Femur (tissue), 1 donor: Measurements from ENCODE around the gene MED7.

Source experiments
- DNase-seq: peaks from one replicate; pipeline ENCODE4 v3.0.0-alpha.2; 2017

MED7 gene

DNA sequence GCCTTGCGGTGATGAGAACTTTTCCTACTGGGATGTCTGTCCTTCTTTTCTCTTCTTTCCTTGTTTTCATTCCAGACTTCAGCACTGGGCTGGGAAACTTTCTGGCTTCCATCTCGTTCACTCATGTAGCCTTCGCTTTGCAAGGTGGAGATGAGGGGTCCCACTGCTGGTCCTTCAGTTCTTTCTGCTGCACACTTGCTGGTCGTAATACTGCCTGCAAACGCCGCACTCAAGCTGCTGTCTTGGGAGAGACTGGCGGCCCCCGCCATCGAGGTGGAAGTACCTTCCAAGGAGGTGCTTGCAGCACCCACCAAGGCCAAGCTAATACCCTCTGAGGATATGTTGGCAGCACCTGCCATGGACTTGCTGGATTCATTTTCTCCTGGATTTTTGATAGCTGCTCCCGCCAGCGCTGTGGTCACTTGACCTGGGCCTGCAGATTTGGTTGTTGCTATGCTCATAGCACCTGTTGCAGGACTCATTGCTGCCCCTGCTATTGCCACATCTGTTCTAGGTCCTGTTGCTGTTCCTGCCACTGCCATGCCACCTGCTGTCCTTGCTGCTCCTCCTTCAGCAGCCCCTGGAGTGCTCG is 20.4 kb upstream of the MED7 start:
- DNase-seq, result no peak

DNA sequence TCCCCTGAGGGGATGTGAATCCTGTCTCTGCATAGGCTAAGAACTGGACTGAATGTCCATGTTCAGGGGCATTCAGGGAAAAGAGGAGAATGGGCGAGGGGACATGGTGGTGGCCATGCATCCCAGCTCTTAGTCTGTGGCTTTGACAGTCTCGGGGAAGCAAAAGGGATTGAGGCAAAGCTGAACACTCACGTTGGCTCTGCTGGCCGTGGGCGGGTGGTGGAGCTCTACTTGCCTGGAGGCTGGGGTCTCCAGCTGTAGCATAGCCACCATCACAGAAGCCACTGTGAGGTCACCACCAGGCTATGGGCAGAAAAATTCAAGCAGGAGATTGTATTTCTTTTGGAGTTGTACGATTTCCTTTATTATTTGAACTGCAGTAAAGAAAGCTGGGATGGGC is 19.3 kb upstream of the MED7 start:
- no peak for DNase-seq

DNA sequence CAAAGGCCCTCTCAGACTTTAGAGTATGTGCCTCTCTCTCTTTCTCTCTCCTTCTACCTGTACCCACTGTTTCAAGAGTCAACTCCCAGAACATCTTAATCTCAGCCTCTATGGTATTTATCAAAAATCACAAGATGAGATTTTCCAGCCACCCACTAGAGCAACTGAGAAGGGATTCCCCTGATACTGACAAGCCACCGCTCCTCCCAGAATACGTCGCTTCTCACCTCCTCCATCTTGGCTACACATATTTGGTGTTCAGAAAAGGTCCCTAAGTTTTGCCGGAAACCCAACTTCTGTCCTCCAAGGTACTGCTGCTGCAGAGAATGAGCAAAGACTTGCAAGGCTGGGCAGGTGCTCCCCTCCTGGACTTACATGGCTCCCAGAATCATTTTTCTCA is 17.3 kb upstream of the MED7 start:
- DNase-seq, result no peak

DNA sequence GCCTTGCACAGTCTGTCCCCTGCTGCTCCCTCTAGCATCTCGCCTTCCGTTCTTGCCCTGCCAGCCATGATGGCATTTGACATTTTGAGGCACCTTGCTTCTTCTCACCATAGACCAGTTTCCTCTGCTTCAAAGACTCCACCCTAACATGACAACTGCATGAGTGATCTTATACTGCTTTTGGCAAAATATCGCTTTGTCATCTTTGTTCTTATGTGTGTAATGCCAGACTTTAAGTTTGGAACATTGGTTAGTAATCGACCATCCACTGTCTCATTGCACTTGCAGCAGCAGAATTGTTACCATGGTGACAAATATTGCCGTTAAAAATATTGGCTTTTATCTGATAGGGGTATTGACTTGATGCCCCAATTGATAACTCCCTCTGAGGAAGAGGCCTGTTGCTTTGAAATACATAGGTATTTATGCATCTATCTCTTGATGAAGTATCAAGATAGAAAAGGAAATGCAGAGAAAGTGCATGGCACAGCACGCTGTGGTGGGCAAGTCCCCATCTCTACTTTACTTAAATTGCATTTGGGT is 16.6 kb upstream of the MED7 start:
- no peak for DNase-seq

- DNase-seq, result no peak
Observed at GRCh38 chr5:157157293-157157891, 14.7 kb upstream of the MED7 start.

DNA sequence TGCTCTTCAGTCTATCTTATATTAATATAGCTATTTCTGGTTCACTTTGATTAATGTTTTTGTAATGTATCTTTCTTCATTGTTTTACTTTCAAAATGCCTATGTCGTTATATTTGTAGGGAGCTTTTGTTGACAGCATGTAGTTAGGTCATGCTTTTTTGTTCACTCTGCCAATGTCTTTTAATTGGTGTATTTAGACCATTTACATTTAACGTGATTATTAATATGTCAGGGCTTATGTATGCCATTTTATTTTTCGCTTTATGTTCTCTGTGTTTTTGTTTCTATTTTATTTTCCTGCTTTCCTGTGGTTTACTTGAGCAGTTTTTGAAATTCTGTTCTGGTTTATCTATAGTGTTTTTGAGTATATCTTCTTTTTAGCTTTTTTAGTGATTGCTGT is 12.6 kb upstream of the MED7 start:
- no peak for DNase-seq

GRCh38 chr5:157150995-157151394 is 8.3 kb upstream of the MED7 start:
- no peak for DNase-seq

GRCh38 chr5:157148734-157149615 is 6.3 kb upstream of the MED7 start:
- peak; percentile 75 for DNase-seq

GRCh38 chr5:157143127-157143971 is 684 bp upstream of the MED7 start:
- DNase-seq, result peak; percentile 70

DNA sequence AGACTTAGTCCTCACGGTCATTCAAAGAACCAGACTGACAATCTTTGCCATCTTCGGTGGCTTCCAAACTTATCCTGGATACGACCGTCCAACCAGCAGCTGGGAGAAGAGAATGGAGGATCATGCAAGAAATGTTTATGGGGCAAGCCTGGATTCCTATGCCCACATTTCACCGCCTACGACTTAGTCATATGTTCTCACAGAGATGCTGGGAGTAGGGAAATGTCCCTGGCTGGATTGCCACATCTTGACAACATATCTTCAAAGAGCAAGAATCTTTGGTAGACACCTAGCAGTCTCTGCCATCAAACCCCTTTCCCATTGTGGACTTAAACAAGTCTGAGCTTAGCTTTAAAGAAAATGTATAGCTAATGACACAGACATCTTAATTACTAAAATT is 5.0 kb downstream of the MED7 start:
- no peak for DNase-seq

- DNase-seq, result no peak
Observed at GRCh38 chr5:157132281-157132612, 10.4 kb downstream of the MED7 start.

DNA sequence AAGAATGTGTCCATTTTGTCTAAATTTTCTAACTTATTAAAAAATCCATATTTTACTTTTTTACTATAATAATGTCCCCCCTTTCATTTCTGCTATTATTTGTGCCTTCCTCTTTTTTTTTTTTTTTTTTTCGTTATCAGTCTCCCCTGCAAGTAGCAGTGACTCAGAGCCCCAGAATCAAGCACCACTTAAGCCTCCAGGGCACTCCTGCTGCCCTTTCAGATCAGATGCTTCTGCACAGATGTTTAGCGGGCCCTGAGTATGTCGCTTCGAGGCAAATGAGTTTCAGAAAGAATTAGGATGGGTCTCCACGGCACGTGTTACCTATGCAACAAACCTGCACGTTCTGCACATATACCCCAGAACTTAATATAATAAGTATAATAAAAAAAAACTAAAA is 11.7 kb downstream of the MED7 start:
- no peak for DNase-seq

DNA sequence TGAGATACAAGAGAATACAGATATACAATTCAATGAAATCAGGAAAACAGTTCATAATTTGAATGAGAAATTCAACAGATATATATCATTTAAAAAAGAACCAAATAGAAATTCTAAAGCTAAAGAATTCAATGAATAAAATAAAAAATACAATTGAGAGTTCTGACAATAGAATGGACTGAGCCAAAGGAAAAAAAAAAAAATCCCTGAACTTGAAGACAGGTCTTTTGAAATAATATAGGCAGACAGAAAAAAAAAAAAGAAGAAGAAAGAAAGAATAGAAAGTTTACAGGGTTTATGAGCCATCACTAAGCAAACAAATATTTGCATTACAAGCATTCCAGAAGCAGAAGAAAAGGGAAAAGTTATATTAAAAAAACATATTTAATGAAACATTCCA is 21.0 kb downstream of the MED7 start:
- no peak for DNase-seq

- no peak for DNase-seq
Observed at GRCh38 chr5:157120102-157120501, 22.6 kb downstream of the MED7 start.

GRCh38 chr5:157116483-157116954 is 26.1 kb downstream of the MED7 start:
- DNase-seq, result no peak

GRCh38 chr5:157115502-157115901 is 27.2 kb downstream of the MED7 start:
- DNase-seq, result no peak

- no peak for DNase-seq
Observed at GRCh38 chr5:157115012-157115411, 27.7 kb downstream of the MED7 start.

- peak; percentile 25 for DNase-seq
Observed at GRCh38 chr5:157113002-157113401, 29.7 kb downstream of the MED7 start.

- DNase-seq, result no peak
Observed at GRCh38 chr5:157109744-157110143, 32.9 kb downstream of the MED7 start.

GRCh38 chr5:157108976-157109375 is 33.7 kb downstream of the MED7 start, which contains the start of gene HAVCR2:
HAVCR2 (minus strand) TSS chr5:157109044; CDS start chr5:157108983, 61 bp downstream.
- DNase-seq, result peak; percentile 29

- no peak for DNase-seq
Observed at GRCh38 chr5:157107508-157107907, 35.2 kb downstream of the MED7 start.

DNA sequence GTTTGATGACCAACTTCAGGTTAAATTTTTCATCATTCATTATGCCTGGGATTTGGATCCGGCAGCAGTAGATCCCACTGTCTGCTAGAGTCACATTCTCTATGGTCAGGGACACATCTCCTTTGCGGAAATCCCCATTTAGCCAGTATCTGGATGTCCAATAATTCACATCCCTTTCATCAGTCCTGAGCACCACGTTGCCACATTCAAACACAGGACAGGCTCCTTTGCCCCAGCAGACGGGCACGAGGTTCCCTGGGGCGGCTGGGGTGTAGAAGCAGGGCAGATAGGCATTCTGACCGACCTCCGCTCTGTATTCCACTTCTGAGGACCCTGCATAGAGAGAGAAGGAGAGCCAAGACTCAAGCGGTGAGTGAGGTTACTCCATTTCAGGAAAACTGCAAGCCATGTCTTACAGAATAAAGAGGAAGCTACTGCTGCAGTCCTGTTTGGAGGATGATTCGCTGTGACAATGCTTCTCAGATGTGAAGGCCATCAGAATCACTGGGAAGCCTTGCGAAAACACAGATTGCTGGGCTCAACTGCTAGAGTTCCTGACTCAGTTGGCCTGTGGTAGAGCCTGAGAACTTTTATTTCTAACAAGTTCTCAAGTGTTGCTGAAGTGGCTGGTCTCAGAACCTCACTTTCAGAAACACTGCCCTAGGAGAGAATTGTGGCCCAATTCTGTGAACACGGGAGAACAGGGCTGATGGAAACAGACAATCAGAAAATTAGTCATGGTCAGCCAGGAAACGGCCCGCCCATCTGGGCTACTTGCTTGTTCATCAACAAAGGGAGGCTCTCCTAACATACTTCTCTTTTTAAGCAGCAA is 35.8 kb downstream of the MED7 start:
- no peak for DNase-seq
